ENCODE results near the gene CCSER1. TPM values are rescaled to one million over a fixed set of nuclear protein-coding genes. Genes with fewer than 3 reads are reported as not detected.

CCSER1 gene
- total RNA-seq, 2 donors from 2014 or later = 1.5 to 2.7 TPM

DNA sequence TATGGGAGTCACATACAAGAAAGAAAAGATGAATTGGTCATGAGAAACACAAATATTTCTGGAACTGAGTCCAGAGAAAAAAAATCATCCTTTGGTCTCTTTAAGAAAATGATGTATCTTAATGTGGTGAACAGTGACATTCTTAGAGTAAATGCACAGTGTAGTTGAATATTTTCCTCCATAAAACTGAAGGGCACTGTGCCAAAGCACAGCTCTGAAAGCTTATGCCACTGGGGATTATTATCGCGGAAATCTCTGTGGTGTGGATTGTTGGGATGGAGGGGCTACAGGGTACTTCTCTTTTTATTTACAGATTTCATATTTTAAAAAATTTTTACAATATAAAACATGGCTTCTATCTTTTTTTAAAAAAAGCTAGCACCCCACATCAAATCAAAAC, 908.1 kb downstream of the CCSER1 start:
- no peaks in the 10 kb centered on the region for H3K36me3 ChIP-seq
- DNase-seq (ENCODE audit: low spot score) (no peak), ATAC-seq (ENCODE audit: insufficient number of reproducible peaks, low FRiP score, low read depth) (no peak)
- no peak overlapping the region for H3K4me3 ChIP-seq
- no peak for TF ChIP-seq CTCF (IDR thresholded peaks at IDR 0.05)
- H3K4me1 ChIP-seq (ENCODE audit: control insufficient read depth in 1 of 2, low read depth in 2 of 2) = no peaks in the 10 kb centered on the region
- no peak overlapping the region for H3K27ac ChIP-seq
- H3K27me3 ChIP-seq (replicated peaks; ENCODE audit: insufficient read depth) = no peaks in the 10 kb centered on the region
- H3K9me3 ChIP-seq = no peaks in the 10 kb centered on the region

- Histone ChIP-seq H3K4me3 (no peak overlapping the region), H3K27ac (no peak overlapping the region), H3K36me3 (no peaks in the 10 kb centered on the region), H3K4me1 (ENCODE audit: control insufficient read depth in 1 of 2, low read depth in 2 of 2) (no peaks in the 10 kb centered on the region), H3K9me3 (no peaks in the 10 kb centered on the region), H3K27me3 (replicated peaks; ENCODE audit: insufficient read depth) (no peaks in the 10 kb centered on the region)
- no peak for TF ChIP-seq CTCF (IDR thresholded peaks at IDR 0.05)
- ATAC-seq (ENCODE audit: insufficient number of reproducible peaks, low FRiP score, low read depth) (no peak), DNase-seq (ENCODE audit: low spot score) (no peak)
These were observed 910.8 kb downstream of the CCSER1 start for GRCh38 chr4:91037951-91038350.

- no peaks in the 10 kb centered on the region for H3K4me1 ChIP-seq (ENCODE audit: control insufficient read depth in 1 of 2, low read depth in 2 of 2)
- no peaks in the 10 kb centered on the region for H3K36me3 ChIP-seq
- H3K9me3 ChIP-seq = no peaks in the 10 kb centered on the region
- no peak overlapping the region for H3K4me3 ChIP-seq
- no peak overlapping the region for H3K27ac ChIP-seq
- H3K27me3 ChIP-seq (replicated peaks; ENCODE audit: insufficient read depth) = no peaks in the 10 kb centered on the region
- no peak for TF ChIP-seq CTCF (IDR thresholded peaks at IDR 0.05)
- DNase-seq (ENCODE audit: low spot score) (no peak), ATAC-seq (ENCODE audit: insufficient number of reproducible peaks, low FRiP score, low read depth) (no peak)
These were observed 930.7 kb downstream of the CCSER1 start for GRCh38 chr4:91057871-91058270.

GRCh38 chr4:91058345-91058744, 931.2 kb downstream of the CCSER1 start:
- H3K4me3 ChIP-seq = no peak overlapping the region
- no peak for TF ChIP-seq CTCF (IDR thresholded peaks at IDR 0.05)
- H3K27me3 ChIP-seq (replicated peaks; ENCODE audit: insufficient read depth) = no peaks in the 10 kb centered on the region
- no peaks in the 10 kb centered on the region for H3K9me3 ChIP-seq
- DNase-seq (ENCODE audit: low spot score) = no peak
- H3K36me3 ChIP-seq = no peaks in the 10 kb centered on the region
- no peak for ATAC-seq (ENCODE audit: insufficient number of reproducible peaks, low FRiP score, low read depth)
- H3K27ac ChIP-seq = no peak overlapping the region
- no peaks in the 10 kb centered on the region for H3K4me1 ChIP-seq (ENCODE audit: control insufficient read depth in 1 of 2, low read depth in 2 of 2)

- DNase-seq (ENCODE audit: low spot score) (no peak), ATAC-seq (ENCODE audit: insufficient number of reproducible peaks, low FRiP score, low read depth) (no peak)
- Histone ChIP-seq H3K36me3 (no peaks in the 10 kb centered on the region), H3K4me3 (no peak overlapping the region), H3K27ac (no peak overlapping the region), H3K27me3 (replicated peaks; ENCODE audit: insufficient read depth) (no peaks in the 10 kb centered on the region), H3K4me1 (ENCODE audit: control insufficient read depth in 1 of 2, low read depth in 2 of 2) (no peaks in the 10 kb centered on the region), H3K9me3 (no peaks in the 10 kb centered on the region)
- TF ChIP-seq CTCF (IDR thresholded peaks at IDR 0.05) = no peak
These were observed 937.1 kb downstream of the CCSER1 start for GRCh38 chr4:91064157-91064853.

Data from thoracic aorta (tissue), 2 donors.